Measurements from ENCODE around the gene CHN2. TPM values are rescaled to one million over a fixed set of nuclear protein-coding genes. Genes with fewer than 3 reads are reported as not detected.

CHN2 gene
- polyA plus RNA-seq, 12 donors, result 10.0 to 19.2 (median 14.4) TPM; not detected in 1

GRCh38 chr7:29304756-29305155, 110.2 kb downstream of the CHN2 start:
- DNase-seq, result no peak

GRCh38 chr7:29306319-29306991, 111.9 kb downstream of the CHN2 start:
- DNase-seq, result no peak

- no peak for DNase-seq
Observed at GRCh38 chr7:29308424-29308823, 113.8 kb downstream of the CHN2 start.

- DNase-seq, result no peak
Observed at GRCh38 chr7:29309041-29309854, 114.7 kb downstream of the CHN2 start.

GRCh38 chr7:29310625-29311024, 116.0 kb downstream of the CHN2 start:
- DNase-seq, result no peak

GRCh38 chr7:29311314-29311713, 116.7 kb downstream of the CHN2 start:
- DNase-seq, result no peak

GRCh38 chr7:29314148-29314547, 119.6 kb downstream of the CHN2 start:
- no peak for DNase-seq

GRCh38 chr7:29315122-29315891, 120.7 kb downstream of the CHN2 start:
- DNase-seq, result no peak

GRCh38 chr7:29315892-29316270, 121.3 kb downstream of the CHN2 start:
- no peak for DNase-seq

- DNase-seq, result no peak
Observed at GRCh38 chr7:29316926-29317325, 122.4 kb downstream of the CHN2 start.

- DNase-seq, result no peak
Observed at GRCh38 chr7:29318853-29319718, 124.5 kb downstream of the CHN2 start.

GRCh38 chr7:29319719-29320521, 125.3 kb downstream of the CHN2 start:
- no peak for DNase-seq

- no peak for DNase-seq
Observed at GRCh38 chr7:29320577-29320976, 126.0 kb downstream of the CHN2 start.

- DNase-seq, result no peak
Observed at GRCh38 chr7:29322023-29322712, 127.6 kb downstream of the CHN2 start.

GRCh38 chr7:29325476-29325875, 130.9 kb downstream of the CHN2 start:
- DNase-seq, result no peak

- DNase-seq, result no peak
Observed at GRCh38 chr7:29326864-29327263, 132.3 kb downstream of the CHN2 start.

GRCh38 chr7:29327455-29327854, 132.9 kb downstream of the CHN2 start:
- no peak for DNase-seq

GRCh38 chr7:29328045-29328444, 133.5 kb downstream of the CHN2 start:
- no peak for DNase-seq

GRCh38 chr7:29328811-29329210, 134.2 kb downstream of the CHN2 start:
- no peak for DNase-seq

GRCh38 chr7:29329686-29330085, 135.1 kb downstream of the CHN2 start:
- no peak for DNase-seq
